ENCODE measurements around the gene PDE2A.

- no peak for TF ChIP-seq CTCF (IDR thresholded peaks at IDR 0.05)
- no peak for TF ChIP-seq POLR2A (IDR thresholded peaks at IDR 0.05)
Observed at GRCh38 chr11:72647882-72648281, 26.3 kb downstream of the PDE2A start.
